Tibial nerve (tissue), 4 donors: ENCODE data around the gene COQ3.

Experiments
- CTCF ChIP-seq, 5 experiments: fragments of 200-600 bp in 3 of 5; fragments of 450-650 bp in 2 of 5; sonication (generic) in 3 of 5; IDR thresholded peaks; one replicate each; pipeline ENCODE4 v1.5.1; 2016 to 2019; ENCODE audit warnings: antibody characterized with exemption in 5 of 5, mild to moderate bottlenecking in 3 of 5, moderate library complexity in 2 of 5
- EP300 ChIP-seq, 2 donors: sonication (generic); formaldehyde crosslinking; IDR thresholded peaks; one replicate each; pipeline ENCODE4 v1.6.1; 2017; ENCODE audit warnings: antibody characterized with exemption in 2 of 2, mild to moderate bottlenecking in 1 of 2
- POLR2A ChIP-seq, 2 donors: fragments of 450-650 bp; IDR thresholded peaks; one replicate each; pipeline ENCODE4 v1.6.1; 2017; ENCODE audit warnings: antibody characterized with exemption in 2 of 2, mild to moderate bottlenecking in 2 of 2, moderate library complexity in 2 of 2

GRCh38 chr6:99434702-99435530 is 40.9 kb upstream of the COQ3 start:
- no peak for TF ChIP-seq POLR2A (IDR thresholded peaks at IDR 0.05)
- TF ChIP-seq CTCF (IDR thresholded peaks at IDR 0.05): peak in 4 of 5 experiments; percentile 42 to 78 (median 63)
- TF ChIP-seq EP300 (IDR thresholded peaks at IDR 0.05): no peak
